ENCODE data around the gene ATAD3C.
"Not testable (repeated sequence)": the region's sequence is repeated elsewhere in the genome, so short reads cannot be mapped to it uniquely, and the experiment has no call there.

ATAD3C gene

GRCh38 chr1:1439546-1440261 is 9.8 kb upstream of the ATAD3C start:
- H3K4me3 ChIP-seq (ENCODE audit: low read depth, low read length): no peak overlapping the region
- TF ChIP-seq MYC (IDR thresholded peaks at IDR 0.05; ENCODE audit: low read depth, low read length) (no peak), POLR2A (IDR thresholded peaks at IDR 0.05; ENCODE audit: extremely low read depth, insufficient read length) (no peak), CTCF (IDR thresholded peaks at IDR 0.05; ENCODE audit: low read depth, low read length) (no peak)
- TF ChIP-seq, protein P1, sequence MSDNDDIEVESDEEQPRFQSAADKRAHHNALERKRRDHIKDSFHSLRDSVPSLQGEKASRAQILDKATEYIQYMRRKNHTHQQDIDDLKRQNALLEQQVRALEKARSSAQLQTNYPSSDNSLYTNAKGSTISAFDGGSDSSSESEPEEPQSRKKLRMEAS (IDR thresholded peaks at IDR 0.05; ENCODE audit: low read depth, low read length): no peak
- no peak for DNase-seq (ENCODE audit: low read depth)

DNA sequence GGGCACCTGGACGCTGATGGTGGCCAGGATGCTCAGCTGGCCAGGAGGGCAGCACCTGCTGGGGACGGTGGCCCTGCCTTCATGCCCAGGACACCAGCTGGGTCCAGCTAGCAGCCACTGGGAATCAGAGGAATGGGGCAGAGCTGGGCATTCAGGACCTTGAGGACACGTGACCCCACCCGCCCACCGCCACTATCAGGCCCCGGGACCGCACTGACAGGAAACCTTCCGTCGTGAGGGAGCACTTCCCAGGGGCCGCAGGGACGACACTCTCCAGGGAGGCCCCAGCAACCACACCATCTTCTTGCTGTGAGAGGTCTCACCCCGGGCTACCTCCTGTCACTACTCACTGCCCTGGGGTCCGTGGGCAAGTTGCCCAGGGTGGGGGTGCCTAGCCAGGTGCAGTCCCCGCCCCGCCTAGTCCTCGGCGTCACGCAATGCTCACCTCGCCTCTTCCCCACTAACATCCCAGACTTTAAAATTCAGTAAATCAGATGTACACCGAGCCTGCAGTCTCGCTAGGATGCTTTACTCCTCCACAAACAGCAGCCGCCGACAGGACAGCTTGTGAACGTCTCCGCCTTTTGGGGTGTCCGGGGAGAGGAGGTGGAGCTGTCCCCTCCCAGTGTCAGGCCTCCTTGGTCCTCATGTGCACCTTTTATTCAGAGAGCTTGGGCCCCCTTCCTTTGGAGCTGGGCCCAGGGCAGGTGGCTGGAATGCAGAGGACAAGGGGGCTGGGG is 9.1 kb upstream of the ATAD3C start:
- TF ChIP-seq MYC (IDR thresholded peaks at IDR 0.05; ENCODE audit: low read depth, low read length): no peak
- TF ChIP-seq, protein P1 (IDR thresholded peaks at IDR 0.05; ENCODE audit: low read depth, low read length): no peak
- no peak for TF ChIP-seq CTCF (IDR thresholded peaks at IDR 0.05; ENCODE audit: low read depth, low read length)
- TF ChIP-seq POLR2A (IDR thresholded peaks at IDR 0.05; ENCODE audit: extremely low read depth, insufficient read length): no peak
- no peak overlapping the region for H3K4me3 ChIP-seq (ENCODE audit: low read depth, low read length)
- no peak for DNase-seq (ENCODE audit: low read depth)

- peak; percentile 56 for DNase-seq (ENCODE audit: low read depth)
- peak; percentile 86 for TF ChIP-seq MYC (IDR thresholded peaks at IDR 0.05; ENCODE audit: low read depth, low read length)
- no peak for TF ChIP-seq POLR2A (IDR thresholded peaks at IDR 0.05; ENCODE audit: extremely low read depth, insufficient read length)
- TF ChIP-seq, protein P1 (IDR thresholded peaks at IDR 0.05; ENCODE audit: low read depth, low read length): peak; percentile 89
- TF ChIP-seq CTCF (IDR thresholded peaks at IDR 0.05; ENCODE audit: low read depth, low read length): peak; percentile 75
- H3K4me3 ChIP-seq (ENCODE audit: low read depth, low read length): no peak overlapping the region
Observed at GRCh38 chr1:1441002-1441888, 8.2 kb upstream of the ATAD3C start.

DNA sequence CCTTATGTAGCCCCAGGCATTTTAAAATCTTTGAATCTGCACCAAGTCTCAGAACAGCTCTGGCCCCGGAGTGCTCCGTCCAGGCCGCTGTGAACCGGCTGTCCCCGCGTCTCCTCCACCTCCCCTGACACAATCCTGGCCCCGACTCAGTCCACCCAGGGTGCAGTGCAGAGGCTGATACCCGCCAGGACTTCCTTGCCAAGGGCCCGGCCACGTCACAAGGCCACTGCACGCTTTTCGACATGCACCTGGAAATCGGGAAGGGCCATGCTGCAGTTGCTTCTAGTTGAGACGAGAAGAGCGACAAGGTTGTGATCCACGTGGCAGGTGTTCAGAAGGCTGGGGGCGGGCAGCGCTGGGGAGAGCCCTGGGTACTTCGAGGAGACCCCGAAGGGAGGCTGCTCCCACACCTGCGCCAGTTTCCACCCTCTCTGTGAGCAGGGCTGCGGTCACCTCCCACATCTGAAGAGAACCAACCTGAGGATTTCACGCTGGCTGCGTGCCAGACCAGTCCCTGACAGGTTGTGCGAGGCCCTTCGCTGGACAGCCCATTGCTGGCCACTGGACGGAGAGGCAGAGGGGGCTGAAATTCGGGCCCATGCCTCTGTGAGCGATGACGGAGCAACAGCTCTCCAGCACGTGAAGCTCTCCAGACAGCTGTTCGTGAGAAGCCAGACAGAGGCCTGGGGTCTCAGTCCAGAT is 7.3 kb upstream of the ATAD3C start:
- DNase-seq (ENCODE audit: low read depth): no peak
- H3K4me3 ChIP-seq (ENCODE audit: low read depth, low read length): no peak overlapping the region
- TF ChIP-seq POLR2A (IDR thresholded peaks at IDR 0.05; ENCODE audit: extremely low read depth, insufficient read length) (no peak), CTCF (IDR thresholded peaks at IDR 0.05; ENCODE audit: low read depth, low read length) (no peak), MYC (IDR thresholded peaks at IDR 0.05; ENCODE audit: low read depth, low read length) (no peak)
- TF ChIP-seq, protein P1 (IDR thresholded peaks at IDR 0.05; ENCODE audit: low read depth, low read length): no peak

- H3K4me3 ChIP-seq (ENCODE audit: low read depth, low read length); DNase-seq (ENCODE audit: low read depth): not testable (repeated sequence)
Observed at GRCh38 chr1:1446631-1447030, 2.9 kb upstream of the ATAD3C start.

GRCh38 chr1:1450616-1451015 is 1.1 kb downstream of the ATAD3C start:
- not testable (repeated sequence) for H3K4me3 ChIP-seq (ENCODE audit: low read depth, low read length); DNase-seq (ENCODE audit: low read depth)
